ENCODE data around the gene ESF1.
"Not testable (repeated sequence)": the region's sequence is repeated elsewhere in the genome, so short reads cannot be mapped to it uniquely, and the experiment has no call there.

ESF1 gene

DNA sequence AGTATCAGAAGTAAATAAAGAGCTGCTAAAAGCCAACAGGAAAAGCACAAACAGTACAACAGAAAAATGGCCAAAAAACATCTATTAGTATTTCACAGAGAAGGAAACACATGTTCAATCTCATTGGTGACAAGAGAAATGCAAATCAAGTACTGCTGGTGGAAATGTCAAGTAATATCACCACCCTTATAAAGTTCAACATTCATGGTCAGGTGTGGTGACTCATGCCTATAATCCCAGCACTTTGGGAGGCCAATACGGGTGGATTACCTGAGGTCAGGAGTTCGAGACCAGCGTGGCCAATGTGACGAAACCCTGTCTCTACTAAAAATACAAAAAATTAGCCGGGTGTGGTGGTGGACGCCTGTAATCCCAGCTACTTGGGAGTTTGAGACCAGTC, 42.8 kb downstream of the ESF1 start:
- TF ChIP-seq, protein P1, sequence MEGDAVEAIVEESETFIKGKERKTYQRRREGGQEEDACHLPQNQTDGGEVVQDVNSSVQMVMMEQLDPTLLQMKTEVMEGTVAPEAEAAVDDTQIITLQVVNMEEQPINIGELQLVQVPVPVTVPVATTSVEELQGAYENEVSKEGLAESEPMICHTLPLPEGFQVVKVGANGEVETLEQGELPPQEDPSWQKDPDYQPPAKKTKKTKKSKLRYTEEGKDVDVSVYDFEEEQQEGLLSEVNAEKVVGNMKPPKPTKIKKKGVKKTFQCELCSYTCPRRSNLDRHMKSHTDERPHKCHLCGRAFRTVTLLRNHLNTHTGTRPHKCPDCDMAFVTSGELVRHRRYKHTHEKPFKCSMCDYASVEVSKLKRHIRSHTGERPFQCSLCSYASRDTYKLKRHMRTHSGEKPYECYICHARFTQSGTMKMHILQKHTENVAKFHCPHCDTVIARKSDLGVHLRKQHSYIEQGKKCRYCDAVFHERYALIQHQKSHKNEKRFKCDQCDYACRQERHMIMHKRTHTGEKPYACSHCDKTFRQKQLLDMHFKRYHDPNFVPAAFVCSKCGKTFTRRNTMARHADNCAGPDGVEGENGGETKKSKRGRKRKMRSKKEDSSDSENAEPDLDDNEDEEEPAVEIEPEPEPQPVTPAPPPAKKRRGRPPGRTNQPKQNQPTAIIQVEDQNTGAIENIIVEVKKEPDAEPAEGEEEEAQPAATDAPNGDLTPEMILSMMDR (IDR thresholded peaks at IDR 0.05; ENCODE audit: insufficient read depth, missing control alignments) = no peak
- DNase-seq (ENCODE audit: insufficient read length, low spot score) (no peak), FAIRE-seq (no peak)

DNA sequence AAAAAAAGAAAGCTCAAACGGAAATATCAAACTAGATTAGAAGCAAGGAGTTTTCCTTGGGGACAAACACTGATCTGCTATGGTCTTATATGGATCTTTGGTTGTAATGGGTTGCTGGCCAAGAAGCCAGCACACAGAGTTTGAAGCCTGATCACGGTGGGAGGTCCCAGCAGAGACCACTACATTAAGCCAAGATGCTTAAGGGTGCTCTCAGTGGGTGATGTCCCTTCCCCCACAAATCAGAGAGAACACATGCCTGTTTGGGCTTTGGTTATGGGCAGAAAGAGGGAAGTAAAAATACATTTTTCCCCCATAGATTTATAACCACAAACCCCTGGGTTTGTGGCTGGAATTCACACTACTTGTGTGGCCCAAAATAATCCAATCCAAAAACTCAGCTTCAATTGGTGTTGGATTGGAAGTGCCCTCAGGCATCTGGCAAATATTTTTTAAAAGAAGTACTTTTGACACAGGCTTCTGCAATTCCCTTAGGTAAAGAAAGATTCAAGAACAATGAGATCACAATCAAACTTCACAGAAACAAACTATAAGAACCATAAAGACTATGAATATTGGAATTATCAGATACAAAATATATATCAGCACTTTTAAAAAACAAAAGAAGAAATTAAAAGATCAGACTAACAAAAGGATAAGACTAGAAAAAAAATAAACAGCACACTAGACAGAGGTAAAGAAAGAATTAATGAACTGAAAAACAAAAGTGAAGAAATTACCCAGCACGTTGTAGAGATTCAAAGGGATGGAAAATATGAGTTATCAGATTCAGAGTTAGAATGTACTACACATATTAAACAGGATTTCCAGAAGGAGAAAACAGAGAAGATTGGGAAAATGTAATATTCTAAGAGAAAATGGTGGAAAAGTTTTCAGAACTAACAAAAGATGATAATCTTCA, 44.7 kb downstream of the ESF1 start:
- TF ChIP-seq, protein P1 (IDR thresholded peaks at IDR 0.05; ENCODE audit: insufficient read depth, missing control alignments) = no peak
- FAIRE-seq (no peak), DNase-seq (ENCODE audit: insufficient read length, low spot score) (no peak)

DNA sequence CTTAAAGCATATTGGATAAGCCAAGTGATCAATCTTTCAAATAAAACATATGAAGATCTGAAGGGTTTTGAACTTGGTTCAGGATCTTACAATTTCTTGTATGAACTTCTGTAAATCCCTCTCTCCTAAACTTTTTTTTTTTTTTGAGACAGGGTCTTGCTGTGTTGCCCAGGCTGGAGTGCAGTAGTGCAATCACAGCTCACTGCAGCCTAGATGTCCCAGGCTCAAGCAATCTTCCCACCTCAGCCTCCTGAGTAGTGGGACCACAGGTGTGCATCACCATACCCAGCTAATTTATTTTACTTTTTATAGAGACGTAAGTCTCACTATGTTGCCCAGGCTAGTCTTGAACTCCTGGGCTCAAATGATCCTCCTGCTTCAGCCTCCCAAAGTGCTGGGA, 46.5 kb downstream of the ESF1 start:
- DNase-seq (ENCODE audit: insufficient read length, low spot score); FAIRE-seq: not testable (repeated sequence)

DNA sequence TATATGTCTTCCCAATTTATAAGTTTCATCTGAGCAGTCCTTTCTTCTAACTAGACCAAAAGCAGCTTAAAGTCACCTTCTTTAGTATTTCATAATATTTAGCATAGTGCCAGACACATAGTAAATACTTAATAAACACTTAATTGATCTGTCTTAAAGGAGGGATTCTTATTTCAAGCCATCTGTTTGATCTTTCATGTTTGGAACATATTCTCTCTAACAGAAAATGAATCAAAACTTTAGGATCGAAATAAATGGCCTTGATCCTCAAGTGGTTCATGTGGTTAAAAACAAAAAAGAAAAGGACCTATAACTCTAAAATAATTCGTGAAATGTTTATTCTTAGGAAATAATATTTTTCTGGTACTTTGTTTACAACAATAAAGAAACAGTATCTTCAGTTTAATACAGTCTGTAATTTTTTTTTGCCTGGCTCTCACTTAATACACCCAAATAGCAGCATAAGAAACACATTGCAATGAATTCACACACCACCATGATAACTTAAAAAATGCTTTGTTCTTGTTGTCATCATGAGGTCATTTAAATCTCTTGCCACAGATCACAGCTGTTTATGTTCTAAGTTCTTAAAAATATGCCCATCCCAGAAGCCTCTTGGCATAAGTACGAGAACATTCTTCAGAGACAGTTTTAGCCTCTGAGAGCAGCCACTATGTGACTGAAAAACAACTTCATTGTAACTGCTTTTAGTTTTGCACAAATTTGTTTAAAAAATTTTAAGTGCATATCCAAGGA, 48.1 kb downstream of the ESF1 start:
- FAIRE-seq (no peak), DNase-seq (ENCODE audit: insufficient read length, low spot score) (no peak)
- TF ChIP-seq, protein P1 (IDR thresholded peaks at IDR 0.05; ENCODE audit: insufficient read depth, missing control alignments) = no peak

DNA sequence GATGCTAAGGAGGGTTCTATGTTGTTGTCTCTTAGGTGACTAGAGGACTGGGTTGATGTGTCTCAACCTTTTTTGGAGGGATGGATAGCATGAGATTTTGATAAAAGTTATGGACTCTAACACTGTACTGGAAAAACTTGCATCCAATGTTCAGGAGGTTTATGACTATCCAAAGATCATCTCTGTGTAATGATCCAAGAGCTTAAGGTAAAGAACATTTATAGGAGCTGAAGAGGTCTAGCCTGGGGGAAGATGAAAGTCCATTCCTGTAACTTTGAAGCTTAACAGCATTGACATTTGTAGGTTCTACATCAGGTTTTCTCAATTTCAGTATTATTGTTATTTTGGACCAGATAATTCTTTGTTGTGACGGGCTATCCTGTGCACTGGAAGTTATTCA, 48.9 kb downstream of the ESF1 start:
- TF ChIP-seq, protein P1 (IDR thresholded peaks at IDR 0.05; ENCODE audit: insufficient read depth, missing control alignments) = no peak
- FAIRE-seq = no peak
- no peak for DNase-seq (ENCODE audit: insufficient read length, low spot score)

DNA sequence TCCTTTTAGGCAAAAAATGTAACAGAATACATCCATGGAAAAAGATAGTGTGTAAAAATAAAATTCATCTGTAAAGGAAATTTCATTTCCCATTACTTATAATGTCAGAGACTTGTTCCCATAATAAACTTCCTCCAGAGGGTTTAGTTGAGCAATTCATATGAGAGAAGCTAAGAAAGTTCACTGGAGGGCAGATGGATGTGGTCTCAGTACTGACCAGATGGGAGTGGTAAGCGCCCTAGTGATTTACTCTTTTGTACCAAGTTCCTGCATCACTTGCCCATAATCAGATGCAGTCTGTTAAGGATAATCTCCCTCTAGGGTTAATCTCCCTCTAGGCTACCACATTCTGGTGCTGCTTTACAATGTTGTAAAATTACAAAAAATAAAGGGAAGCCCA, 61.7 kb downstream of the ESF1 start:
- DNase-seq (ENCODE audit: insufficient read length, low spot score) = no peak
- FAIRE-seq = no peak
- TF ChIP-seq, protein P1 (IDR thresholded peaks at IDR 0.05; ENCODE audit: insufficient read depth, missing control alignments) = no peak

DNA sequence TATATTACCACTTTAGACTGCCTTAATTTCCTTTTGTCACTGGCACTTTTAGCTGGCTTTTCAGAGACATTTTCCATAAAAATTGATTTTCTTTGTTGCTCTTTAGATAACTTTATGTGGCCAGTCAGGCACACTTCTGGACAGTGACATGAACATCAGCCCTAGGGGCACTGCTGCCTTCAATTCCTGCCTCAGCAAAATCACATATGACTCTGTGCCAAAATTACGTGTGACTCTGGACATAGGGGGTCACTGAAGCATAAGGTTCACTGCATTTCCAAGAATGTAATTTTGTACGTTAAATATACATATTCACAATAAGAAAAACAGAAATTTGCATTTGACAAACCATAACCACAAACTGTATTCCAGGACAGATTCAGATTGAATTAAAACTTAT, 66.5 kb downstream of the ESF1 start:
- FAIRE-seq (no peak), DNase-seq (ENCODE audit: insufficient read length, low spot score) (no peak)
- TF ChIP-seq, protein P1 (IDR thresholded peaks at IDR 0.05; ENCODE audit: insufficient read depth, missing control alignments) = no peak

Measured in D721Med (cell line).